ENCODE data around the gene MAP3K2.

Gene MAP3K2

DNA sequence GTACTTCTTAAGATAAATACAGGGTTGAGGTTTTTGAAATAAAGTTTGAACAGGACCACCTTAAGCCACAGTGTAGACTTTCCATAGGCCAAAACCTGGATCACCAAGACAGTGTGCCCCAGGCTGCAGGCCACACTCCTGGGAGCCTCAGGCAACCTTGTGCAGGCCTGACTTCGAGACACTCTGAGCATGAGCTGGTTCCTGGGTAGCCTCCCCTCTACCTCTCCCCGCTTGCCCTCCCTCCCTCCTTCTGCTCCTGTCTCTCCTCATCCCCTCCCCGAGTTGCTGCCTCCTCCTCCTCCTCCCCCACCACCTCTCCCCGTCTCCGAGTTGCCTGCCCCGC is 19.9 kb upstream of the MAP3K2 start:
- no peak for DNase-seq (ENCODE audit: extremely low read depth in 1 of 2, low read depth in 1 of 2)

DNA sequence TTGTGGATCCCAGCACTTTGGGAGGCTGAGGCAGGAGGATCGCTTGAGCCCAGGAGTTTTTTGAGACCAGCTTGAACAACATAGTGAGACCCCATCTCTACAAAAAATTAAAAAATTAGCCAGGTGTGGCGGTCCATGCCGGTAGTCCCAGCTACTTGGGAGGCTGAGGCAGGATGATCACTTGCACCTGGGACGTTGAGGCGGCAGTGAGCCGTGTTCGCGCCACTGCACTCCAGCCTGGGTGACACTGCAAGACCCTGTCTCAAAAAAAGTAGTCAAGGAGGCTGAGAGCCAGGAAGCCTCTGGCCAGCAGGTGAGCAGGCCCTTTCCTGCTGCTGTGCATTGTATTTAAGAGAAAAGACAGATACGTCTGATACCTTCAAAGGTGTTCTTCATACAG is 19.3 kb upstream of the MAP3K2 start:
- no peak for DNase-seq (ENCODE audit: extremely low read depth in 1 of 2, low read depth in 1 of 2)

DNA sequence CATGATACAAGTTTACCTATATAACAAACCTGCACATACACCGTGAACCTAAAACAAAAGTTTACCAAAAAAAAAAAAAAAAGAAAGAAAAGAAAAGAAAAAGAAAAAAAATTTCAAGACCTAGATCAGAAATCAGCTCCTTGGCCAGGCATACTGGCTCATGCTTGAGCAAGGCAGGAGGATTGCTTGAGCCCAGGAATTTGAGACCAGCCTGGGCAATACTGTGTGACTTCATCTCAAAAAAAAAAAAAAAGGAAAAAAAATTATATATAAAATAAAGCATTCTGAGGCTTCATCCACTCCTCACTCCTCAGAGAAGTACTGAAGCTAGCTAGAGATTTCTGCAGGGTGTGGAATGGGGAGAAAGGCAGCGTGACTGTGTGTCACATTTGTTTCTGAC is 18.7 kb upstream of the MAP3K2 start:
- no peak for DNase-seq (ENCODE audit: extremely low read depth in 1 of 2, low read depth in 1 of 2)

- DNase-seq (ENCODE audit: extremely low read depth in 1 of 2, low read depth in 1 of 2): no peak
These were observed 17.5 kb upstream of the MAP3K2 start for GRCh38 chr2:127405255-127405610.

- no peak for DNase-seq (ENCODE audit: extremely low read depth in 1 of 2, low read depth in 1 of 2)
These were observed 16.9 kb upstream of the MAP3K2 start for GRCh38 chr2:127404466-127405254.

DNA sequence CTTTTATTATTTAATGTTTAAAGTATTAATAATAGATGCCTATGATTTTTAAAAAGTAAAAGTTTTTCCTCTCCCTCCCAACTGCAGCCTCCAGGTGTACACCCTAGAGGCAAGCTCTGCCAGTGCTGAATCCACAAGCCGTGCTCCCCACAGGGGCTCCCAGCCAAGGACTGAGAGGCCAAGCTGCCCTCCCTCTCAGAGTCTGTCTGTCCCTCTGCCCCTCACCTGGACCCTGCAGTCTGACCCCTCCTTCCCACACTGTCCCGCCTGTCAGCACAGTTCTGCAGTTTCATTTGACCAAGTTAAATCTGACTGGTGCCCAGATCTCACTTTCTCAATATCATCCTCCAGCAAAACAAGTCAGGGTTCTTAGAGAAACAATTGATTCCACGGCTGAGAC is 15.7 kb upstream of the MAP3K2 start:
- no peak for DNase-seq (ENCODE audit: extremely low read depth in 1 of 2, low read depth in 1 of 2)

DNA sequence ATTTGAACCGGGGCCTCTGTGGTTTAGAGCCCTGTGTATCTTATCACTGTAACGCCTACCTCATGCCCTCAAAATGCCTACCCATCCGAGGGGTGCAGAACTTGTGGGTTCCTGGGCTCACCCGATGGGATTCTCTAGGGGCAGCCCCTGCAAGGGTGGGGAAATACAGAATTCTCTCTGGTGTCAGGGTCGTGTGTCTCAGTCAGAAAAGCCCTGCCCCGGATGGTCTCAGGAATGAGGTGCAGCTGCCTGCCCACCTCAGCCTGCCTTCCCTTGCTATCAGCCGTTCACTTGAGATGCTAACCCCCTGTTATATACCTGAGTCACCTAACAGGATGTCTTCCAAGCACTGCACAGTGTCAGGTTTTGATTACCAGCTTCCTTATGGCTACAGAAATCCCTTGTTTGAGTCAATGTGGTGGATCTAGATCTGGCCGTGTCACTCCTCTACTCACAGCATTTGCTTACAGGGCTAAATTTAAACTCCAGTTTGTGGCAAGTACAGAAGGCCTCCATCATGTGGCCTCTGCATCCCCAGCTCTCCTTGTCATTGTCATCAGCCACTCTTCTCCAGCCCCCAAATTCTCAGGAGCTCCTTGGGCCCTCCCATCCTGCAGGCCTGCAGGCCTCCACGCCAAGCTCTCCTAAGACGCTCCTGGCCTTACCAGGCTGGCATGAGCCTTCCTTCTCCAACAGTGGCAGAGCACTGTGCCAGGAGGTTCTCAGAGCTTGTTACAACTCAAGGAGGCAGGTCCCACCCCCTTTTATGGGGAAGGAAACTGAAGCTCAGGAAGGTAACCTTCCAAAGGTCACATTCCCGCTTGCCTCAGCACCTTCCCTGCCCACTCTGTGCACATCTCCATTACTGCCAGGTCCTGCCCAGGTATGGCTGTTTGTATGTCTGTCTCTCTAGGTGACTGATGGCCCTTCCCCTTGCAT is 14.3 kb upstream of the MAP3K2 start:
- DNase-seq (ENCODE audit: extremely low read depth in 1 of 2, low read depth in 1 of 2): no peak

DNA sequence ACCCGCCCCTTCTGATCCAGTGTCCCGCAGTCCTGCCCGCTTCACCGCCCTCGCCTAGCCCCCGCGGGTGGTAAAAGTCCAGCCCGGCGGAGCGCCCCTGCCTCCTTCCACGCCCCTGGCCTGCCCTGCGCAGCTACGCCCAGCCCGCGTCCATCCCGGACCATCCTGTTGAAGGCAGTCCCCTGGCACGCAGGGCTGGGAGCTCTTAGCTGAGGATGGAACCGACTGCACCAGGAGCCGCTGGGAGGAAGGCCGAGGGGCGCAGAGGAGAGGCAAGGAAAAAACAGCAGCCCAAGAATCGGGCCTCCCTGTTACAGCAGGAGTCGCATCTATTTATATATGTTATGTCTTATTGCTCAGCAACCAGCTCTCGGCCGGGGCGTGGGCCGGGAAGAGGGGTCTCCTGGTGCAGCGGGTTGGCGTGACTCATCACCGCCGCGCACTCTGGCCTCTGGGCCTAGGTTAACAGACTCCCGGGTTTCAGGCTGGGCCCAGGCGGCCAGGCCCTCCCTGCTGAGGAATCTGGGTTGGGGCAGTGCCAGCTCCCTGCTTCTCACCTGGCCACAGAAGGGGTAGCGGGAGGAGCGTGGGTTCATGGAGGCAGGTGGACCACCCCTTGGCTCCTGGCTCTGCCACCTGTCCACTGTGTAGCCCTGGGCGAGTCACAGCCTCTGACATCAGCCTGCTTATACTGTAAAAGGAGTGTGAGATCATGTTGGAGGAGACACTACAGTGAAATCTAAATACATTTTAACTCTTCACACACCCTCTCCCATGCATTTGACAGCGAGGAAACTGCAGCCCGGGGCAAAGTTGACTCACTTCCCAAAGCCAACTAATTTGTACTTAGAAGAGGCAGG is 13.4 kb upstream of the MAP3K2 start:
- no peak for DNase-seq (ENCODE audit: extremely low read depth in 1 of 2, low read depth in 1 of 2)

GRCh38 chr2:127400533-127400896 is 12.7 kb upstream of the MAP3K2 start:
- no peak for DNase-seq (ENCODE audit: extremely low read depth in 1 of 2, low read depth in 1 of 2)

DNA sequence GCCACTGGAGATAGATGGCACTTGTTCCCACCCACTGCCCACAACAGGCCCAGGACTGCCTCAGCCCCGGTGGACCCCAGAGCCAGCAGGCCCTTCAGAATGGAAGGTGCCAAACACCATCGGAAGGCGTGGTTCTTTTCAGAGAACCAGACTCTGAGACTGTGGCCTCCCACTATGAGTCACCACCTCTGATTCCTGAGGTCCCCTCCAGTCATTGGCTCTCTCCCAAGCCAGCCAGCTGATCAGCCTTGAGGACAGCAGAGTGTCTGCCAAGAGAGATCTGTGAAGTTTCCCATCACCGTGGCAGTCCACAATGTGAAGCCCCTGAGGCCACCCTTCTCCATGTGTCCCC is 10.4 kb upstream of the MAP3K2 start:
- no peak for DNase-seq (ENCODE audit: extremely low read depth in 1 of 2, low read depth in 1 of 2)

- DNase-seq (ENCODE audit: extremely low read depth in 1 of 2, low read depth in 1 of 2): no peak
These were observed 9.9 kb upstream of the MAP3K2 start for GRCh38 chr2:127397568-127398238.

DNA sequence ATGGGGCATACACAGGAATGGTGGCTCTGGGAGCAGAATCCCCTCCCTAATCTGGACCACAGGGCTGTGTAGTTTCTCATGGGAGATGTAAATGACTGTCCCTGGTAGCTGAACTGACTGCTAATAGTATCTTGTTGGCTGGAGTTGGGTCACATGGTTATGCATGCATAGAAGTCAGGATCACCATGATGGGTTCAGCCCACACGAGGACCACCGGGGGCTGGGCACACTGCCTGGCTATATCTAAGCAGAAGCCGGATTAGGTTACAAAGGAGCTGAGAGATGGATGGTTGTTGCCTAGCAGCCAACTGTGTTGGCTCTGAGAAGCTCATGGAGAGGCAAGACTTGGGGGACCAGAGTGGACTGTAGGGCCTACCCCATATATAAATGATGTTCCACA is 6.7 kb upstream of the MAP3K2 start:
- no peak for DNase-seq (ENCODE audit: extremely low read depth in 1 of 2, low read depth in 1 of 2)

- DNase-seq (ENCODE audit: extremely low read depth in 1 of 2, low read depth in 1 of 2): no peak
These were observed 5.2 kb upstream of the MAP3K2 start for GRCh38 chr2:127392828-127393578.

DNA sequence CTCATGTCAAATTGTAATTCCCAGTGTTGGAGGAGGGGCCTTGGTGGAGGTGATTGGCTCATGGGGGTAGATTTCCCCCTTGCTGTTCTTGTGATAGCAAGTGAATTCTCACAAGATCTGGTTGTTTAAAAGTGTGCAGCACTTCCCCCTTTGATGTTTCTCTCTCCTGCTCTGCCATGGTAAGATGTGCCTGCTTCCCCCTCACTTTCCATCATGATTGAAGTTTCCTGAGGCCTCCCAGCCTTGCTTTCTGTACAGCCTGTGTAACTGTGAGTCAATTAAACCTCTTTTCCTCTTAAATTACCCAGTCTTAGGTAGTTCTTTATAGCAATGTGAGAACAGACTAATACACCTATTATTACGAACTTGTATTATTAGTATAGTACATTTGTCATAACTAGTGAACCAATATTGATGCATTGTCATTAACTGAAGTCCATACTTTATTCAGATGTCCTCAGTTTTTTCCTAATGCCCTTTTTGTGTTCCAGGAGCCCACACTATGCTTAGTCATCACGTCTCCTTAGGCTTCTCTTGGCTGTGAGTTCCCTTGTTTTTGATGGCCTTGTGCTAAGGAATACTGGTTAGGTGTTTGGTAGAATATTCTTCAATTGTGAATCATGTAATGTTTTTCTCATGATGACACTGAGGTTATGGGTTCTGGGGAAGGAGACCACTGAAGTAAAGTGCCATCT is 4.5 kb upstream of the MAP3K2 start:
- DNase-seq (ENCODE audit: extremely low read depth in 1 of 2, low read depth in 1 of 2): no peak

- DNase-seq (ENCODE audit: extremely low read depth in 1 of 2, low read depth in 1 of 2): no peak
These were observed 2.1 kb upstream of the MAP3K2 start for GRCh38 chr2:127389778-127390435.

GRCh38 chr2:127388423-127389164 is 819 bp upstream of the MAP3K2 start:
- DNase-seq (ENCODE audit: extremely low read depth in 1 of 2, low read depth in 1 of 2): no peak

- peak; percentile 50 to 67 for DNase-seq (ENCODE audit: extremely low read depth in 1 of 2, low read depth in 1 of 2)
These were observed 766 bp downstream of the MAP3K2 start for GRCh38 chr2:127386764-127387654.

Data from activated CD8-positive, alpha-beta memory T cell treated with anti-CD3 and anti-CD28 coated beads for 1 hour (primary cell).